HG03457 (cell line): Measurements from ENCODE around the gene DISC1.
"Not testable (repeated sequence)": the region's sequence is repeated elsewhere in the genome, so short reads cannot be mapped to it uniquely, and the experiment has no call there.

Experiments
- ATAC-seq: cut with Tn5 transposase; IDR thresholded peaks from one replicate; pipeline ENCODE4 v1.9.1; 2021; ENCODE audit warnings: moderate number of reproducible peaks; ENCODE audit not compliant: unreplicated experiment

The DISC1 gene

DNA sequence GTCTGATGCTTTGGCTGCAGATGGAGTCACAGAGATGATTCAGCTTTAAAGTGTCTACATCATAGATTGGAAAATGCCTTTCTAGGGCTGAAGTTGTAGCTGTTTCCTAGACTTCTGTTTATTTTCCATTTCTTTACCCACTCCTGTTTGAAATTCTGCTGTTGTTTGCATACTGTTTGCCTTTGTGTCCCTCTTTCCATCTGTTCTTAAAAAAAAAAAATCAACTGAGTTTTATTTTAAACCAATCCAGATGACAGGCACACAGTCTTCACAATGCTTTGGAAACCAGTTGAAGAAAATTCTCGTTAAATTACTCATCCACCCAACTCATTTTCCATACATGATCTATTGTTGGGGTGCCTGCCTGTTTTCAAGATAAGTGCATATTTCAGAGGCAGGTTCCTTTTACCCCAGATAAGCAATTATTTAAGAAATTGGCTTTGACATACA, 245.9 kb downstream of the DISC1 start:
- no peak for ATAC-seq

DNA sequence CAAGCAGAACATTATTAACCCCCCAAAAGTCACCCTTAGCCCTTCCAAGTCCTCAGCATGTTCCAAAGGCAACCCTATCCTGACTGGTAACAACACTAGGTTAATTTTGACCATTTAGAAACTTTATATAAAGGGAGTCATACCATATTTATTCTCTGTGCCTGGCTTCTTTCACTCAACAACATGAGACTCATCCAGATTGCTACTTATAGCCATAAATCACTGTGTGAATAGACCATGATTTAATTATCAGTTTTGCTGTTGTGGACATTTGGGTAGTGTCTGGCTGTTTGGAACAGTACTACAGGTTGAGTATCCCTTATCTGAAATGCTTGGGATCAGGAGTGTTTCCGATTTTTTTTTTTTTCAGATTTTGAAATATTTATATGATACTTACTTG, 252.1 kb downstream of the DISC1 start:
- ATAC-seq, result no peak

DNA sequence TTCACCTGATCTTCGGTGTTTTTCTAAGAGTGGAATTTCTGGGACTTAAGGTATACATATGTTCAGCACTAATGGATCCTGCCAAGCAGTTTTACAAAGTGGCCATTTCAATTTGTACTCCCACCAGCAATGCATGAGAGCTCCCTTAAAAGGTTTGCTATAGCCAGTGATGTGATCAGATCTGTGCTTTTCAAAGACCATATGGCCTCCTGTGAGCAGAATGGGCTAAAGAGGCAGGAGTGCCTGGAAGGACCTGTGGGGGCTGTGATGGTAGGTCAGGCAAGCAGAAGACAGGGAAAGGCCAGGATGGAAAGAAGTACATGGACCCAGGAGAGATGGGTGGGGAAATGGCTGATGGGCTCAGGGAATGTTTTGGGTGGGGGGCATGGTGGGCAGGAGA, 252.7 kb downstream of the DISC1 start:
- ATAC-seq, result no peak

DNA sequence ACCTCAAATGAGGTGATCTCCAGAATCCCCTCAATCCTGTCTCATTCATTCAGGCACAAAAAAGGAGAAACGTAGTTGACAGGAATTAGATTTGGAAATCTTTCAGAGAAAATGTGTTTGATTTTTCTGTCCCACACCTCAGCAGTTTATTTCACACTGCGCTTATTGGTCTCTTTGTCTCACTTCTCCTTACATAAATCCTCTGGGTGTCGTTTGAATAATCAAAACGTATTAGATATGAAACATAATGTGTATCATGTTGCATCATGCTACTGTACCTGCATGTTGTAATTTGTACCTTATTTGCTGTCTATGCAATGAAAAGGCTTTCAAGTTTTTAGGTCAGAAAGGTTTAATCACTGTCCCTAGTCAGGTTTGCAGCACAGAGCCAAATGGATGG, 255.7 kb downstream of the DISC1 start:
- ATAC-seq, result no peak

DNA sequence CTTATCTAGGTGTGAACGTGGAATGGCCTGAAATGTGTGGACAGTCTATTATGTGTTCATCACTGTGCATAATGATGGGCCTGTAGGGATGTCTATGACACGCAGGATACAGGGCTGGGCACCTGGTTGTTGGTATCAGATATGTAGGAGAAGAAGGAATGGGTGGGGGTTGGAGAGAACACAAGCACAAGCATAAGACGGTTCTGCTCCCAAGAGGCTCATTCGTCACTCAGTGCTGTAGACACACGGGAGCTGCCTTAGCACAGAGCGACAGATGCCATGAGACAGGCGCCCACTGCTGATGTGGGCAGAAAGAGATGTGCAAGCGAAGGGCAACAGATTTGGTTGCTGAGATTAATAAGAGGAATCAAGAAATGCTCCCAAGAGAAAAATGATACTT, 256.2 kb downstream of the DISC1 start:
- no peak for ATAC-seq

DNA sequence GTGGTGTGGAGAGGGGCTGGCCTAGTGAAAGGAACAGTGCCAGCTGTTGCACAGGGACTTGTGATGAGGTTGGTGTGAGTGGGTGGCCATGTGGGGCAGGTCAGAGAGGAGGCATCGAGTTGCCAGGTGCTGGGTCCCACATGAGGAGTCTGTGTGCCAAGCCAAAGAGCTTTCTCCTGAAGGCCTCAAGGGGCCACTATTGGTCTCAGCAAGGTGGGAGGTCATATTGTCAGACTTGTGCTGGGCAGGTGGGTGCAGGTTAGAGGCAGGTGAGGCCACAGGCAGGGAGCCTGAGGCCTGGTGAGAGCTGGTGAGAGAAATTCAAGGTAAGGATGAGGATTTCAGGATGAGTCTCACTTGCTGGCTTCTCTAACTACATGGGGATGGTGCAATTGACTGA, 256.8 kb downstream of the DISC1 start:
- no peak for ATAC-seq

DNA sequence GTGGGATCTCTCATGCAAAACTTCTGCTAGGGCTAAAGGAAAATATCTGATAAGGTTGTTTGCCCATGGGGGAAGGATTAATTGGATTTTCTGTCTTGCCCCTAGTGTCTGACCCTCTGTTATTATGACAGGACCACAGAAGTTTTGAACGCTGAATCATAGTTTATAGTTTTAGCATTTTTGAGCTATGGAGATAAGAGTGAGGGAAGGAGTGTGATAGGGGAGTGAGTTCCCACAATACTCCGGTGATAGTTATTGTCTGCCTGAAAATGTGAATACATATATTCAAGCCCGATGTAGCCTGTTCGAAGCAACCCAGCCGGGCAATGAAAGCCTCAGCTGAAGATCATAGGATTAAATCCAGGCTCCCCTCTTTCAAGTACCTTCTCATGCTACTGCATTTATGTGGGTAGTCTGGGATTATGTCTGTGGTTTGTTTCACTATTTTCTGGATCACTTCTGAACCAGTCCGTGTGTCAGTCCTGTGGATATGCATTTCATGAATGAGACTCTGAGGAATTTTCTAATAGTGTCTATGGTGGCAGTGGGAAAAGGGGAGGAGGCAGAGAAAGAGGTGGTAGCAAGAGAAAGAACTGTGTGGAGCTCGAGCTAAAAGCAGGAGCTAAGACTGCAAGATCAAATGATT, 258.7 kb downstream of the DISC1 start:
- ATAC-seq, result no peak

DNA sequence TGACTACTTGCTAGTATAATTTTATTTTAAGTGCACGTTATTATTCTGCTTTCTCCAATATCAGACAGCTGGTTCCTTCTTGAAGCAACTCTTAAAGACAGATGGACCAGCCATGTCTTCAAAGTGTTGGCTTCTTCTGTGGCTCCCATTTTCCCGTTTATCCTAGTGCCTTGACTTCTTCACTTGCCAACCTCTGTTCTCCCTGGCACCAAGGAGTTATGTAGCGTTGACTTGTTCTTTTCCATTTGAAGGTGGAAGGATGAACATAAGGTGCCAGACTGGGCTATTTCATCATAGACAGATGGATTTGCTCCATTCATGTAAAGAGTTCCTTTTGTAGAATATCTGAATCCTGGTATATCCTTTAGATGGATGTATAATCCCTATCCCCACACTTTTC, 260.6 kb downstream of the DISC1 start:
- ATAC-seq, result no peak

DNA sequence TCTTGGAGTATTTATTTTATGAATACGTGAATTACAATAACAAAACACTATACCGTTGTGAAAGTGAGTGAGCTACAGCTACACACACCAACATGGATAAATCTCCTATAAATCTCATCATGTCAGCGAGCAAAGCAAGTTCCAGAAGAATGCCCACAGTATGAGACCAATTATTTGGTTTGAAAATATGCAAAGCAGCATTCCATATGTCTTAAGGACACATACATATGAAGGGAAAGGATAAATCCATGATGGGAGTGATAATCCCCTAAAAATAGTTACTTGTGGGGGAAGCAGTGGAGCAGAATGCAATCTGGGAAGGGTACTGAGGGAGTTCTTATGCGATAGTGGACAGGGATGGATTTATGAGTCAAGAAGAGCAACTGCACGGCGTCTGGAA, 261.3 kb downstream of the DISC1 start:
- no peak for ATAC-seq

DNA sequence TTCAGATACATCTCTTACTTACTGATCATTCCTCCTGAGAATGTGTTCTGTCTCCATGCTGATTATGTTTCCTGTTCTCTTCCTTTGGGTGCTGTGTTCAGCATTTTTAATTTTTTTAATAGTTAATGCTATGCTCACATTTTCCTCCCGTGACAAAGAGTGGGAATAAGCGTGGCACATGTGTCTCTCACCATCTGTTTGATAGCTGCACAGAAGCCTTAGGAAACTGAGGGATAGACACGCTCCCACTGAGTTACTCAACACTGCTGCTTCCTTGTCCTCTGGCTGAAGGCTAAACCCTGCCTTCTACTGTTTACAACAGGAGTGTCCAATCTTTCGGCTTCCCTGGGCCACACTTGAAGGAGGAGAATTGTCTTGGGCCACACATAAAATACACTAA, 264.2 kb downstream of the DISC1 start:
- ATAC-seq, result no peak

DNA sequence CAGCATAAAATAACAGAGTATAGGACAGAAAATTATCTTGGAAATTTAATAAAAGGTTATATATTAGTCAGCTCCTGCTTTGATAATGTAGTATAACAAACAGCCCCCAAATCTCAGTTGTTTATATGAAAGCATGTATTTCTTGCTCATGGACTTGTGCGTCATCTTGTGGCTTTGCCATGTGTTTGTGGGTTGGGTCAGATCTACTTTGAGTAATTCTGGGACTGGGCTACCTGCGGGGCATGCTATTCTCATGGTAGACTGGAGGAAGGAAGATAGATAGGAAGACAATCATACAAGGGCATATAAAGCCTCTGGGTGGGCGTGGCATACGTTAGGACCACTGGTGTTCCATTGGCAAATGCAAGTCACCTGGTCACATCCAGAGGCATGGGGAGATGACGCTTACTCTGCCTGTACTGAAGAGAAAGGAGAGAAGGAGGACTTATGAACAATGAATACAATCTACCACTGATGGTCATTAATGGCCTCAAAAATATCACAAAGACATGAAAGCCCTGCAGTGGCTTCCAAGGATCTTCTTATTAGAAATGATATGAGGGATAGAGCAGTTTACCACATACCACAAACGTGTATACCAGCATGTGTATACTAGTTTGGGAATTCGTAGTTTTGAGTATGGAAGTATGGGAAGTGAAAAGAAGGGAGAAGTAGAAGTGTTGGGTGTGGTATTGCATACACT, 267.0 kb downstream of the DISC1 start:
- no peak for ATAC-seq

DNA sequence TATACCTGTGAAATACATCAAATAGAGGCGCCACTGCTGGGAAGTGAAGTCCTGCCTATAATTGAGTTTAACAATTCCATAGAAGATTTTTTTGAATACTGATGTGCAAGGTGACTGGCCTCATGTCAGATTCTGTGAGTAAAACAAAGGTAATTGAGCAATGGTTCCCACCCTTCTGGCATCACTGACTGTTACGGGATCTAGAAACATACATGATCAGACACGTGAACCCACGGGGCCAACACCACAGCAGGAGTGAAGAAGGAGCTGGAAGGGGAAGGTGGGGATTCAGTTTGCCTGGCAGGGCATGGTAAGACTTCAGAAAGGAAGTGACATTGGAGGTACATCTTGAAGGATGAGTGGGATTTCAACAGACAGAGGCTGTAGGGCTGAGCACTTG, 270.2 kb downstream of the DISC1 start:
- no peak for ATAC-seq

DNA sequence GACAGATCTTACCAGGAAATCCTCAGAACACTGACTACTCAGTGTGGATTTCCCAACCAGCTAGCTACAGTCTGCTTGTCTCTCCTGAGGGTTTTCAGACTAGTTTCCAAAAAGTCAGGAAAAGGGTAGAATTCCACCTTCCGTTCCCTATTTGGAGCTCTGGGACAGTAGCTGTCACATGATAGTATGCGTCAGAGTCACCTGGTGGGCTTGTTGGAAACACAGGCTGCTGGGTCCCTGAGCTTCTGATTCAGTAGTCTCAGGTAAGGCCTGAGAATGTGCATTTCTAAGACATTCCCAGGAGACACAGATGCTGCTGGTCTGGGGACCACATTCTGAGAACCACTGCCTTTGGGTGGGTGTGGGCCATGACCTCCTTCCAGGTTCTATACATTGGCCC, 272.5 kb downstream of the DISC1 start:
- no peak for ATAC-seq

DNA sequence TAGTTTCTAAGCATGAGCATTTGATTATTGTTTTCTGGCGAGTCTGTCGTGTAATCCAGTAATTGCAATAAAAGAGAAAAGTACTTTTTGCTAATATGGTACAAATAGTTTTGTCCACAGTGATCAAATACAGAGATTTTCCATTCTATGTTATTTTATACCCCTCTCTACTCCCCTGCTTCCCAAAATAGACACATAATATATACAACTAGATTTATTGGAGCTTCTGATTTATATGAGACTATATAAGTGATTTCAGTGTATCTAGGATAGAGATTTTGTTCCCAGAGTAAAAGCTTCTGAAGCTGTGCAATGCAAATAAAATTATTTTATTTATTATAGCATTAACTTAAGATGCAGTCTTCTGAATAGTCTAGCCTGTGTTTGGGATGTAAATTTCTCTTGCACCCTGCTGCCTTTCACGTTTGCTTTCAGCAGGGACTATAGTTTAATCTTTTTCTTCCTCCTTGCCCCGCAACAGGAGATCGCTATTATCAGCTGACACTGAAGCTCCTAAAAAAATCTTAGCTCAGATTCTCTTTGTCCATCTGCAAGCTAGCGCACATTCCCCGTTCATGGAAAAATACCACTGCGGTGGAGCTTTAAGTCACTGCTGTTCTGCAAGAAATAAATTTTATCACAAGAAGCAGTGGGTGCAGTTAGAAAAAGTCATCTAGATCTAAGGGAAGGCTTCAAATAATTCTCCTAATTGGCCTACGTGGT, 273.3 kb downstream of the DISC1 start:
- no peak for ATAC-seq

DNA sequence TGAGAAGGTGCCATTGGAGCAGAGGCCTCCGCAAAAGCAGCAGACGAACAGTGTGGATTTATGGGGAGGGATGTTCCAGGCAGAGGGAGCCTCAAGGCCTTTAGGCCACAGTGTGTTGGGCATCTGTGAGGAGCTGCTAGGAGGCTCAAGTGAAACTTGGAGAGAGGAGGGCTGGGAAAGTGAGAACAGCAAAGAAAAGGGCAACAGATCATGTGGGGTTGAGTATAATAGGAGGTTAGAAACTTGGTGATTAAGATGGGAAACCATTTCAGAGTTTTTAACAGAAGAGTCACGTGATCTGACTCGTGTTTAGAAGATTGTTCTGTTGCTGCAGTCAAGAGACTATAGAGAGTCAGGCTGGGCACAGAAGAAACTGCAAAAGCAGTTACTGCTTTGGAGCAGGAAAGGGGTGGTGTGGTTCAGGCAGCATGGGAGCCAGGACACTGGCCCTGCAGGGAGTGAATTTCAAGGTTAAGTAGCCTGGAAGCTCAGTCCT, 277.0 kb downstream of the DISC1 start:
- ATAC-seq, result no peak

DNA sequence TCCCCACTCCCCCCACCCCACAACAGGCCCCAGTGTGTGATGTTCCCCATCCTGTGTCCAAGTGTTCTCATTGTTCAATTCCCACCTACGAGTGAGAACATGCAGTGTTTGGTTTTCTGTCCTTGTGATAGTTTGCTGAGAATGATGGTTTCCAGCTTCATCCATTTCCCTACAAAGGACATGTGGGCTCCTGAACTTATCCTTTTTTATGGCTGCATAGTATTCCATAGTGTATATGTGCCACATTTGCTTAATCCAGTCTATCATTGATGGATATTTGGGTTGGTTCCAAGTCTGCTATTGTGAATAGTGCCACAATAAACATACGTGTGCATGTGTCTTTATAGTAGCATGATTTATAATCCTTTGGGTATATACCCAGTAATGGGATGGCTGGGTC, 280.7 kb downstream of the DISC1 start:
- ATAC-seq, result not testable (repeated sequence)

DNA sequence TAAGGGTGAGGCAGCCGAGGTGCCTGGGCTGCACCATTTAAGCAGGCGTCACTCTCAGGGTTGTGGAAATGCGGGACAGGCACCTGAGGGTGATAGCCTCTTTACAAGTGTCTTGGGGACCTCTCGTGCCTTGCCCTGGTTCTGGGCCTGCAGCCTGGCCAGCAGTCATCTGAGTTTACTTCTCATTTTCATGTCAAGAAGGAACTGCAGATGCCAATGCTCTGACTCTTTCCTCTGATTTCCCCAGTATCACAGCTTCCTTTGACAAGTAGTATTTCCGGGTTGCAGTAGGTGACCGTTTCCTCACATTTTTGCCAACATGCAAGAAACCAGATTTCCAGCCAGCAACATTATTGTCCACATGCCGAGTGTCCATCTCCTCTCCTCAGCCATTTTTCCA, 286.9 kb downstream of the DISC1 start:
- ATAC-seq, result no peak

DNA sequence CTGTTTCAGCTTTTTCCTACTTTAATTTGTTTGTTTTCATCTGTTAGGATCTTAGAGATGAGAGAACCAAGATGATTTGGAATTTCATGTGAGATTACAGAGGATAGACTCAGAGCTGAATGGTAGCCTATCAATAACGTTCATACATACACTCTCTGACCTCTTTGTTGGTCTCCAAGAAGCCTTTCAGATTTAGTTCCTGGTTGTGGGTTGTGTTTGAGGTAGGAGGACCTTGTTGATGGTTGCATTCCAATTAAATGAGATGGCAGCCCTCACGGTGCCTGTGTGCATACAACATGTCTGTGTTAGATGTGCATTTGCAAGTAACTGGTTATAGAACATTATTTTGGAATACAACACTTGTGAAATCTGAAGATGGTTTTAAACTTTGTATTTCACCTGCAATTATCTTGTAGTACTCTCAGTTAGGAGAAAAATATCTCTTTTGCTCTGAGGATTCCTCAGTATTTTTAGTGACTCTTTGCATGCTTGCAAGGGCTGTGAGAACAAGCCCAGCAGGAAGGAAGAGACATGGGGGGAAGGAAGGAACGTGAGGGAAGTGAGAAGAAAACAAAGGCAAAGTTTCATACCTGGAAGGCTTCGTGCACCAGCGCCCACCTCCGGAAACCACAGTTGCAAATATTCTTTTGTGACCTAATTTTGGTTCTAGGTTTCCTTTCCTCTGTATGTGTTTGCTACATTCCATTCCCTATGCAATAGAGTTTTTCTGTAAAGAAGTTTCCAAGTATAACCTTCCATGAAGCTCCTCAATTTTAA, 291.8 kb downstream of the DISC1 start:
- ATAC-seq, result no peak

DNA sequence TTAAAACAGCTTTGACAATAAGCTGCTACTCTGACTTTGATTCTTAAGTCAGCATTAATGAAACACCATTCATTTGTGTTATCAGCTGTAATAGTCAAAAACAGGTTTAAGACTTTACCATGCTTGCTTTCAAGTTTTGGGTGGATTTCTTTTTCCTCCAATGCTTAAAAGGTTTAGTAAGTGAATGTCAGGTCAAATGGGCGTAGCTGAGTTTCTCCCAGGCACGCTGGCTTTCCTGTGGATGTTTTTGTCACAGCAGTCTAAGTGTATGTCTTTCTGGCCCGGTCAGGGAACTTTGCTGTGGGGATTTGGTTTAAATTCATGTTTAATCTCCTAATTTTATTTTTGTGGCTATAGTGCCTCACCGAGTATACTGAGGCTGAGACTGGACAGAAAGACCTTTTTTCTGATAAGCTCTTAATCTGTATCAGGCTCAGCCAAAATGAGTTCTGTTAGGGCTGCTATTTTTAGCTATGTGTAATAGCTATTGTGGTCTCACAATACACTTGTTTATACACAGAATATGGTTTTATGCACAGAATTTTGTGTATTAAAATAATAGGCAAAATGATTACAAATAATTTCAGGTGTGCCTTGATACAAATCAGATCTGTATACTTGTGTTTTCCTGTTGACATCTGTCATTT, 292.8 kb downstream of the DISC1 start:
- ATAC-seq, result no peak

DNA sequence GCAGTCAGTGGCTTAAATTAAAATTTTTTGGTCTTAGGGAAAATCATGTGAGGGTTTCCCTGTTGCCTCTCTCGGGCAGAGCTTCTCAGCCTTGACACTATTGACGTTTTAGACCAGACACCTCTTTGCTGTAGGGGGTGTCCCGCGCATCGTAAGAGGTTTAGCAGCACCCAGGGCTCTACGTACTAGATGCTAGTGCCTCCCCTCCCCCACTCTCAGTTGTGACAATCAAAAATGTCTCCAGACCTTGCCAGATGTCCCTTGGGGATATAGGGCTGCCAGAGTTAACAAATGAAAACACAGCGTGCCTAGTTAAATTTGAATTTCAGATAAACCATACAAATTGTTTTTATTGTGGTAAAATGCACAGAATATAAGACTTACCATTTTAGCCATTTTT, 293.3 kb downstream of the DISC1 start:
- no peak for ATAC-seq
